ENCODE measurements around the gene MYRFL. TPM values are rescaled to one million over a fixed set of nuclear protein-coding genes. Genes with fewer than 3 reads are reported as not detected.

The MYRFL gene
- total RNA-seq, 1 experiment from 2014 or later, result 0.57 TPM

DNA sequence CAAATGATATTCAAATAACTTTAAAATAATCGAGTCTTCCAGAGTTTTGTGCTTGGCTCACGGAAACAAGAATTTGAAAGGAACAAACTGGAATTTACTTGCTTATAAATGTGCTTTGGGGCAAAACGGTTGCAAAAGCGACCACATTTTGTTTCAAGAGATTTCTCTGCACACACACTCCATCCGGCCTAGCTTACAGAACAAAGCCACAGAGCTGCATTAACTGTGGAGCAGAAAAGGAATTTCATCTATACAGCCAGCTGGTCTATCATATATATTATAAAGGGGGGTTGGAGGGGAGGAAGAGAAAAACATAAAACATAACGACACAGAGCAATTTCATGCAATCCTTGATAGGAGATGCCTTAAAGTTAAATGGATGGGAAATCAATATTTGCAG, 153.0 kb downstream of the MYRFL start:
- H3K27ac Mint-ChIP-seq, result no peak overlapping the region
- no peak overlapping the region for H2AFZ ChIP-seq (ENCODE audit: low read length)

More for the DNA sequence above, 153.0 kb downstream of the MYRFL start:
- H4K8ac ChIP-seq (replicated peaks; ENCODE audit: insufficient read length, low read depth, low read length), result no peak overlapping the region
- H3K23me2 ChIP-seq (ENCODE audit: insufficient read length, low read depth, low read length, poor library complexity, severe bottlenecking), result no peaks in the 10 kb centered on the region
- H3T11ph ChIP-seq (ENCODE audit: low read length), result no peak overlapping the region
- no peak overlapping the region for H3K4me2 ChIP-seq (ENCODE audit: insufficient read depth, insufficient read length, low read length)
- TF ChIP-seq, protein P1, sequence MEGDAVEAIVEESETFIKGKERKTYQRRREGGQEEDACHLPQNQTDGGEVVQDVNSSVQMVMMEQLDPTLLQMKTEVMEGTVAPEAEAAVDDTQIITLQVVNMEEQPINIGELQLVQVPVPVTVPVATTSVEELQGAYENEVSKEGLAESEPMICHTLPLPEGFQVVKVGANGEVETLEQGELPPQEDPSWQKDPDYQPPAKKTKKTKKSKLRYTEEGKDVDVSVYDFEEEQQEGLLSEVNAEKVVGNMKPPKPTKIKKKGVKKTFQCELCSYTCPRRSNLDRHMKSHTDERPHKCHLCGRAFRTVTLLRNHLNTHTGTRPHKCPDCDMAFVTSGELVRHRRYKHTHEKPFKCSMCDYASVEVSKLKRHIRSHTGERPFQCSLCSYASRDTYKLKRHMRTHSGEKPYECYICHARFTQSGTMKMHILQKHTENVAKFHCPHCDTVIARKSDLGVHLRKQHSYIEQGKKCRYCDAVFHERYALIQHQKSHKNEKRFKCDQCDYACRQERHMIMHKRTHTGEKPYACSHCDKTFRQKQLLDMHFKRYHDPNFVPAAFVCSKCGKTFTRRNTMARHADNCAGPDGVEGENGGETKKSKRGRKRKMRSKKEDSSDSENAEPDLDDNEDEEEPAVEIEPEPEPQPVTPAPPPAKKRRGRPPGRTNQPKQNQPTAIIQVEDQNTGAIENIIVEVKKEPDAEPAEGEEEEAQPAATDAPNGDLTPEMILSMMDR (conservative IDR thresholded peaks at IDR 0.05), result no peak
- no peak overlapping the region for H2BK12ac ChIP-seq (ENCODE audit: insufficient read length, low read depth, low read length)
- H3K4me1 ChIP-seq (ENCODE audit: insufficient read depth, low read length), result peaks cover 2% of the 10 kb centered on the region; the same call in 1 of the 2 replicates
- H3K56ac ChIP-seq (ENCODE audit: insufficient read length, low read depth, low read length), result no peak overlapping the region
- no peak for DNase-seq
- Mint-ChIP-seq H3K4me3 (no peak overlapping the region), H3K27me3 (ENCODE audit: low read depth) (no peaks in the 10 kb centered on the region), H3K4me1 (peaks cover 15 to 19% of the 10 kb centered on the region in 2 experiments), H3K9me3 (peaks cover 4 to 6% of the 10 kb centered on the region in 2 experiments; a peak in 2 of 5 replicates), H3K36me3 (ENCODE audit: insufficient read depth in 1 of 3, low read depth in 3 of 3) (peaks cover 0 to 8% (median 3%) of the 10 kb centered on the region in 3 experiments; a peak in 3 of 7 replicates)
- H3K27me3 ChIP-seq (ENCODE audit: insufficient read depth, low read length), result no peaks in the 10 kb centered on the region
- H4K91ac ChIP-seq (ENCODE audit: insufficient read length, low read depth, low read length), result no peak overlapping the region
- no peak overlapping the region for H2BK120ac ChIP-seq (ENCODE audit: low read depth, low read length, poor library complexity, severe bottlenecking)
- WGBS (ENCODE audit: extremely low coverage, insufficient read length, low lambda C conversion rate), result no CpG with 5 or more reads among the region's 6 CpGs
- no peak overlapping the region for H3K4ac ChIP-seq (ENCODE audit: low read depth, low read length)
- no peaks in the 10 kb centered on the region for H3K79me2 ChIP-seq (ENCODE audit: insufficient read depth, low read length)
- H3K9me3 ChIP-seq (ENCODE audit: control insufficient read depth, low read depth, low read length), result no peaks in the 10 kb centered on the region
- H2AK5ac ChIP-seq (ENCODE audit: insufficient read length, low read length), result no peak overlapping the region
- no peak overlapping the region for H3K23ac ChIP-seq (ENCODE audit: insufficient read length, low read depth, low read length)
- H4K20me1 ChIP-seq (ENCODE audit: control insufficient read depth, insufficient read depth, insufficient read length), result no peaks in the 10 kb centered on the region
- H3K18ac ChIP-seq (ENCODE audit: insufficient read length, low read depth, low read length), result no peak overlapping the region
- no peak overlapping the region for H3K14ac ChIP-seq (ENCODE audit: insufficient read depth, low read length)
- no peak overlapping the region for H3K9ac ChIP-seq (ENCODE audit: extremely low read depth, insufficient read length, low read length)
- no peak overlapping the region for H2BK5ac ChIP-seq (ENCODE audit: insufficient read length, low read length)
- no peak overlapping the region for H3K27ac ChIP-seq (ENCODE audit: insufficient read length, low read depth, low read length)
- H3K79me1 ChIP-seq (ENCODE audit: insufficient read depth, low read depth, low read length, poor library complexity, severe bottlenecking), result no peaks in the 10 kb centered on the region
- no peak overlapping the region for H2BK20ac ChIP-seq (ENCODE audit: low read depth, low read length, poor library complexity, severe bottlenecking)
- H2BK15ac ChIP-seq (ENCODE audit: low read depth, low read length), result no peak overlapping the region
- H4K5ac ChIP-seq (ENCODE audit: insufficient read length, low read depth, low read length), result no peak overlapping the region
